ENCODE measurements around the gene PTPRH.
"Not testable (repeated sequence)": the region's sequence is repeated elsewhere in the genome, so short reads cannot be mapped to it uniquely, and the experiment has no call there.

Gene PTPRH

GRCh38 chr19:55225415-55225958 is 16.2 kb upstream of the PTPRH start:
- no peak overlapping the region for H3K27ac ChIP-seq (ENCODE audit: low read depth, low read length)
- H3K18ac ChIP-seq (ENCODE audit: low read length): no peak overlapping the region
- peaks cover 5% of the 10 kb centered on the region for H3K36me3 ChIP-seq (ENCODE audit: control insufficient read depth, insufficient read depth, low read length)
- H3K4me3 ChIP-seq (ENCODE audit: low read length): no peak overlapping the region
- H2BK5ac ChIP-seq (ENCODE audit: low read length): no peak overlapping the region
- no peaks in the 10 kb centered on the region for H3K4me1 ChIP-seq (ENCODE audit: control insufficient read depth, low read depth, low read length)
- no peak overlapping the region for H3K23ac ChIP-seq (ENCODE audit: low read length)
- no peak overlapping the region for H3K4me2 ChIP-seq (ENCODE audit: low read length)
- no peaks in the 10 kb centered on the region for H3K79me2 ChIP-seq (ENCODE audit: control insufficient read depth, insufficient read depth, low read length)
- H3K4ac ChIP-seq (ENCODE audit: low read depth, low read length): no peak overlapping the region
- H3K56ac ChIP-seq (ENCODE audit: low read length): no peak overlapping the region
- no peak overlapping the region for H2BK120ac ChIP-seq (ENCODE audit: low read depth, low read length)
- no peak overlapping the region for H4K5ac ChIP-seq (ENCODE audit: low read length)
- H3K9ac ChIP-seq (ENCODE audit: low read length): no peak overlapping the region
- no CpG with 5 or more reads among the region's 7 CpGs for WGBS (ENCODE audit: extremely low coverage, insufficient coverage, low lambda C conversion rate)
- peak; percentile 8 for DNase-seq
- no peaks in the 10 kb centered on the region for H3K27me3 ChIP-seq (ENCODE audit: insufficient read depth, low read length, poor library complexity)
- H2BK15ac ChIP-seq (replicated peaks; ENCODE audit: low read depth): no peak overlapping the region
- H3K79me1 ChIP-seq (ENCODE audit: low read length): no peaks in the 10 kb centered on the region
- H4K8ac ChIP-seq (ENCODE audit: low read depth, low read length): no peak overlapping the region
- no peak overlapping the region for H2AK5ac ChIP-seq (ENCODE audit: low read length)

- not testable (repeated sequence) for H3K9ac ChIP-seq (ENCODE audit: low read length); H3K18ac ChIP-seq (ENCODE audit: low read length); H3K36me3 ChIP-seq (ENCODE audit: control insufficient read depth, insufficient read depth, low read length); H2BK120ac ChIP-seq (ENCODE audit: low read depth, low read length); H3K27me3 ChIP-seq (ENCODE audit: insufficient read depth, low read length, poor library complexity); H2BK15ac ChIP-seq (replicated peaks; ENCODE audit: low read depth); H3K56ac ChIP-seq (ENCODE audit: low read length); H3K27ac ChIP-seq (ENCODE audit: low read depth, low read length); H4K8ac ChIP-seq (ENCODE audit: low read depth, low read length); H3K23ac ChIP-seq (ENCODE audit: low read length); H3K4ac ChIP-seq (ENCODE audit: low read depth, low read length); H2BK5ac ChIP-seq (ENCODE audit: low read length); H3K4me2 ChIP-seq (ENCODE audit: low read length); H3K4me1 ChIP-seq (ENCODE audit: control insufficient read depth, low read depth, low read length); H3K4me3 ChIP-seq (ENCODE audit: low read length); H2AK5ac ChIP-seq (ENCODE audit: low read length); DNase-seq; H3K79me2 ChIP-seq (ENCODE audit: control insufficient read depth, insufficient read depth, low read length); H4K5ac ChIP-seq (ENCODE audit: low read length); H3K79me1 ChIP-seq (ENCODE audit: low read length)
- no CpG with 5 or more reads among the region's 11 CpGs for WGBS (ENCODE audit: extremely low coverage, insufficient coverage, low lambda C conversion rate)
Observed at GRCh38 chr19:55224679-55225414, 15.5 kb upstream of the PTPRH start.

- WGBS (ENCODE audit: extremely low coverage, insufficient coverage, low lambda C conversion rate): no CpG with 5 or more reads among the region's 26 CpGs
- no peaks in the 10 kb centered on the region for H3K79me2 ChIP-seq (ENCODE audit: control insufficient read depth, insufficient read depth, low read length)
Observed at GRCh38 chr19:55224038-55224665, 14.9 kb upstream of the PTPRH start.

GRCh38 chr19:55223291-55224037 is 14.2 kb upstream of the PTPRH start:
- no peaks in the 10 kb centered on the region for H3K79me1 ChIP-seq (ENCODE audit: low read length)
- no peak for DNase-seq
- no peak overlapping the region for H3K4me2 ChIP-seq (ENCODE audit: low read length)
- no peak overlapping the region for H3K27ac ChIP-seq (ENCODE audit: low read depth, low read length)
- H2AK5ac ChIP-seq (ENCODE audit: low read length): no peak overlapping the region
- H3K23ac ChIP-seq (ENCODE audit: low read length): no peak overlapping the region
- no peak overlapping the region for H3K4me3 ChIP-seq (ENCODE audit: low read length)
- H3K27me3 ChIP-seq (ENCODE audit: insufficient read depth, low read length, poor library complexity): no peaks in the 10 kb centered on the region
- H3K56ac ChIP-seq (ENCODE audit: low read length): no peak overlapping the region
- H3K18ac ChIP-seq (ENCODE audit: low read length): no peak overlapping the region
- no peak overlapping the region for H2BK5ac ChIP-seq (ENCODE audit: low read length)
- no peak overlapping the region for H2BK120ac ChIP-seq (ENCODE audit: low read depth, low read length)
- H3K4me1 ChIP-seq (ENCODE audit: control insufficient read depth, low read depth, low read length): no peaks in the 10 kb centered on the region
- no peak overlapping the region for H3K9ac ChIP-seq (ENCODE audit: low read length)
- H2BK15ac ChIP-seq (replicated peaks; ENCODE audit: low read depth): no peak overlapping the region
- H3K36me3 ChIP-seq (ENCODE audit: control insufficient read depth, insufficient read depth, low read length): peaks cover 4% of the 10 kb centered on the region
- H3K79me2 ChIP-seq (ENCODE audit: control insufficient read depth, insufficient read depth, low read length): no peaks in the 10 kb centered on the region
- H4K8ac ChIP-seq (ENCODE audit: low read depth, low read length): no peak overlapping the region
- WGBS (ENCODE audit: extremely low coverage, insufficient coverage, low lambda C conversion rate): no CpG with 5 or more reads among the region's 17 CpGs
- H3K4ac ChIP-seq (ENCODE audit: low read depth, low read length): no peak overlapping the region
- H4K5ac ChIP-seq (ENCODE audit: low read length): no peak overlapping the region

More at GRCh38 chr19:55224038-55224665, 14.9 kb upstream of the PTPRH start:
- H3K4me1 ChIP-seq (ENCODE audit: control insufficient read depth, low read depth, low read length): no peaks in the 10 kb centered on the region
- DNase-seq: no peak
- H2BK15ac ChIP-seq (replicated peaks; ENCODE audit: low read depth): no peak overlapping the region
- H3K79me1 ChIP-seq (ENCODE audit: low read length): no peaks in the 10 kb centered on the region
- H3K56ac ChIP-seq (ENCODE audit: low read length): no peak overlapping the region
- no peak overlapping the region for H3K23ac ChIP-seq (ENCODE audit: low read length)
- peaks cover 5% of the 10 kb centered on the region for H3K36me3 ChIP-seq (ENCODE audit: control insufficient read depth, insufficient read depth, low read length)
- no peak overlapping the region for H2BK5ac ChIP-seq (ENCODE audit: low read length)
- no peak overlapping the region for H3K9ac ChIP-seq (ENCODE audit: low read length)
- H3K4ac ChIP-seq (ENCODE audit: low read depth, low read length): no peak overlapping the region
- no peak overlapping the region for H2BK120ac ChIP-seq (ENCODE audit: low read depth, low read length)
- H4K8ac ChIP-seq (ENCODE audit: low read depth, low read length): no peak overlapping the region
- no peak overlapping the region for H3K4me2 ChIP-seq (ENCODE audit: low read length)
- no peak overlapping the region for H2AK5ac ChIP-seq (ENCODE audit: low read length)
- no peak overlapping the region for H3K4me3 ChIP-seq (ENCODE audit: low read length)
- H4K5ac ChIP-seq (ENCODE audit: low read length): no peak overlapping the region
- no peak overlapping the region for H3K27ac ChIP-seq (ENCODE audit: low read depth, low read length)
- no peak overlapping the region for H3K18ac ChIP-seq (ENCODE audit: low read length)
- no peaks in the 10 kb centered on the region for H3K27me3 ChIP-seq (ENCODE audit: insufficient read depth, low read length, poor library complexity)

GRCh38 chr19:55220525-55220924 is 11.2 kb upstream of the PTPRH start:
- H4K8ac ChIP-seq (ENCODE audit: low read depth, low read length): no peak overlapping the region
- H3K27me3 ChIP-seq (ENCODE audit: insufficient read depth, low read length, poor library complexity): no peaks in the 10 kb centered on the region
- H3K23ac ChIP-seq (ENCODE audit: low read length): no peak overlapping the region
- no peak overlapping the region for H4K5ac ChIP-seq (ENCODE audit: low read length)
- no CpG with 5 or more reads among the region's 9 CpGs for WGBS (ENCODE audit: extremely low coverage, insufficient coverage, low lambda C conversion rate)
- no peak overlapping the region for H3K18ac ChIP-seq (ENCODE audit: low read length)
- H3K56ac ChIP-seq (ENCODE audit: low read length): no peak overlapping the region
- H3K4me2 ChIP-seq (ENCODE audit: low read length): no peak overlapping the region
- no peak overlapping the region for H3K4ac ChIP-seq (ENCODE audit: low read depth, low read length)
- no peak overlapping the region for H2AK5ac ChIP-seq (ENCODE audit: low read length)
- H2BK5ac ChIP-seq (ENCODE audit: low read length): no peak overlapping the region
- no peaks in the 10 kb centered on the region for H3K4me1 ChIP-seq (ENCODE audit: control insufficient read depth, low read depth, low read length)
- H3K27ac ChIP-seq (ENCODE audit: low read depth, low read length): no peak overlapping the region
- DNase-seq: peak; percentile 65
- H3K79me1 ChIP-seq (ENCODE audit: low read length): no peaks in the 10 kb centered on the region
- H2BK15ac ChIP-seq (replicated peaks; ENCODE audit: low read depth): no peak overlapping the region
- no peaks in the 10 kb centered on the region for H3K36me3 ChIP-seq (ENCODE audit: control insufficient read depth, insufficient read depth, low read length)
- no peak overlapping the region for H3K9ac ChIP-seq (ENCODE audit: low read length)
- H3K79me2 ChIP-seq (ENCODE audit: control insufficient read depth, insufficient read depth, low read length): no peaks in the 10 kb centered on the region
- H3K4me3 ChIP-seq (ENCODE audit: low read length): no peak overlapping the region
- H2BK120ac ChIP-seq (ENCODE audit: low read depth, low read length): no peak overlapping the region
